IMR-90 (cell line): ENCODE data around the gene TMEM135.

Experiments used
- BHLHE40 ChIP-seq: fragments of 150-350 bp; IDR thresholded peaks from 2 replicates; pipeline ENCODE4 v1.6.1; 2016; ENCODE audit warnings: mild to moderate bottlenecking, low read depth, low read length
- CEBPB ChIP-seq: IDR thresholded peaks from 2 replicates; pipeline ENCODE4 v1.6.1; 2012; ENCODE audit warnings: low read depth, low read length, improper control_type of control experiment
- CTCF ChIP-seq: conservative IDR thresholded peaks from 2 replicates; pipeline ENCODE4 v1.5.1; 2012; ENCODE audit warnings: mild to moderate bottlenecking, low read depth, low read length, improper control_type of control experiment
- MAZ ChIP-seq: IDR thresholded peaks from 2 replicates; pipeline ENCODE4 v1.6.1; 2012; ENCODE audit warnings: low read depth, mild to moderate bottlenecking, low read length, improper control_type of control experiment, moderate library complexity, borderline replicate concordance
- MXI1 ChIP-seq: IDR thresholded peaks from 2 replicates; pipeline ENCODE4 v1.6.1; 2012; ENCODE audit warnings: low read depth, mild to moderate bottlenecking, low read length, moderate library complexity, borderline replicate concordance
- POLR2A ChIP-seq: IDR thresholded peaks from 2 replicates; pipeline ENCODE4 v1.6.1; 2012; ENCODE audit warnings: mild to moderate bottlenecking, low read depth, low read length
- RAD21 ChIP-seq: IDR thresholded peaks from 2 replicates; pipeline ENCODE4 v1.6.1; 2012; ENCODE audit warnings: low read length, improper control_type of control experiment
- RFX5 ChIP-seq: IDR thresholded peaks from 2 replicates; pipeline ENCODE4 v1.8.0; 2012; ENCODE audit warnings: low read depth, mild to moderate bottlenecking, low read length, moderate library complexity
- SMC3 ChIP-seq: fragments of 150-350 bp; IDR thresholded peaks from 2 replicates; pipeline ENCODE4 v1.6.1; 2016; ENCODE audit warnings: low read depth, mild to moderate bottlenecking, antibody characterized with exemption, low read length, moderate library complexity
- USF2 ChIP-seq: fragments of 150-350 bp; IDR thresholded peaks from 2 replicates; pipeline ENCODE4 v1.6.1; 2017; ENCODE audit warnings: mild to moderate bottlenecking, antibody characterized with exemption, low read length, low read depth

GRCh38 chr11:87320123-87320522 lies 282.4 kb downstream of the TMEM135 start:
- TF ChIP-seq RAD21 = no peak
- no peak for TF ChIP-seq CTCF
- no peak for TF ChIP-seq MXI1
- TF ChIP-seq CEBPB = no peak
- TF ChIP-seq RFX5 = no peak
- no peak for TF ChIP-seq POLR2A
- TF ChIP-seq MAZ = no peak
- no peak for TF ChIP-seq USF2
- TF ChIP-seq BHLHE40 = no peak
- no peak for TF ChIP-seq SMC3
